ENCODE data around the gene MS4A18. TPM values are rescaled to one million over a fixed set of nuclear protein-coding genes. Genes with fewer than 3 reads are reported as not detected.

The MS4A18 gene
- total RNA-seq, 1 experiment from 2014 or later = not detected

GRCh38 chr11:60788401-60789125 lies 64.0 kb downstream of the MS4A18 start:
- Histone ChIP-seq H3K4me1 (replicated peaks; ENCODE audit: insufficient read depth) (no peaks in the 10 kb centered on the region), H4K20me1 (ENCODE audit: insufficient read depth) (no peaks in the 10 kb centered on the region), H3K4me3 (no peak overlapping the region), H3K27me3 (ENCODE audit: insufficient read depth, low read depth) (peaks cover 38% of the 10 kb centered on the region), H3K27ac (no peak overlapping the region), H3F3A (ENCODE audit: insufficient read depth, low read depth) (no peaks in the 10 kb centered on the region), H3K4me2 (no peak overlapping the region), H3K9me3 (ENCODE audit: insufficient read depth, low read depth) (no peaks in the 10 kb centered on the region), H3K79me2 (ENCODE audit: low read depth) (no peaks in the 10 kb centered on the region), H3K36me3 (ENCODE audit: low read depth) (no peaks in the 10 kb centered on the region), H2AFZ (no peak overlapping the region), H3K9me2 (ENCODE audit: insufficient read depth) (no peaks in the 10 kb centered on the region)
- no peak for TF ChIP-seq CTCF (conservative IDR thresholded peaks at IDR 0.05)
- TF ChIP-seq EZH2 (IDR thresholded peaks at IDR 0.05; ENCODE audit: low read depth) = no peak
- POLR2A ChIA-PET (ENCODE audit: unreplicated experiment) = no interaction called here
- intact Hi-C loops (cut with micrococcal nuclease; ENCODE audit: unreplicated experiment) = no loop called here
- DNase-seq = no peak
- CTCF ChIA-PET = interaction anchor here (0.6 kb wide), 1 partner anchor 1756 kb away, joined by 12 read pairs; no protein-coding TSS in a partner anchor
- no TSS peak for BruUV-seq (replicated peaks)

DNA sequence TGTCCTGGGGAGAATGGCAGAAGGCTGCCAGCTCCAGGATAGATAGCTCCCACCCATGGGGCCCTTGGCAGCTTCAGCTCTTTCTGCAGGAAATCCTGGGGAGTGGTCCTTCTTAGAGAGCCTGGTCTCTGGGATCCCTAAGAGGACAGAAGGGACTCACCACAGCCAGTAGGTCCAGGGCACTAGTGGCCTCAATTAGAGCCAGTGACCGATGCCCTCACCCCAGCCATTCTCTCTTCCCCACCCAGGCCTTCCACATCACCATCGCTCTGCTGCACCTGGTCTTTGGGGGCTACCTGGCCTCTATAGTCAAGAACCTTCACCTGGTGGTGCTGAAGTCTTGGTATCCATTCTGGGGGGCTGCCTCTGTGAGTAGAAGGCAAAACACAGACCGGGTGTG lies 66.2 kb downstream of the MS4A18 start:
- H2AFZ ChIP-seq = no peak overlapping the region
- H3F3A ChIP-seq (ENCODE audit: insufficient read depth, low read depth) = no peaks in the 10 kb centered on the region
- H3K4me1 ChIP-seq (replicated peaks; ENCODE audit: insufficient read depth) = no peaks in the 10 kb centered on the region
- no peak overlapping the region for H3K4me3 ChIP-seq
- no peaks in the 10 kb centered on the region for H4K20me1 ChIP-seq (ENCODE audit: insufficient read depth)
- H3K4me2 ChIP-seq = no peak overlapping the region
- TF ChIP-seq EZH2 (IDR thresholded peaks at IDR 0.05; ENCODE audit: low read depth) (no peak), CTCF (conservative IDR thresholded peaks at IDR 0.05) (no peak)
- H3K9me2 ChIP-seq (ENCODE audit: insufficient read depth) = no peaks in the 10 kb centered on the region
- ChIA-PET POLR2A (ENCODE audit: unreplicated experiment) (no interaction called here), CTCF (no interaction called here)
- H3K27ac ChIP-seq = no peak overlapping the region
- H3K79me2 ChIP-seq (ENCODE audit: low read depth) = no peaks in the 10 kb centered on the region
- no peaks in the 10 kb centered on the region for H3K9me3 ChIP-seq (ENCODE audit: insufficient read depth, low read depth)
- no TSS peak for BruUV-seq (replicated peaks)
- peaks cover 50% of the 10 kb centered on the region for H3K27me3 ChIP-seq (ENCODE audit: insufficient read depth, low read depth)
- intact Hi-C loops (cut with micrococcal nuclease; ENCODE audit: unreplicated experiment) = no loop called here
- H3K36me3 ChIP-seq (ENCODE audit: low read depth) = no peaks in the 10 kb centered on the region
- no peak for DNase-seq

- no peaks in the 10 kb centered on the region for H3K9me3 ChIP-seq (ENCODE audit: insufficient read depth, low read depth)
- no peak overlapping the region for H3K4me3 ChIP-seq
- no peaks in the 10 kb centered on the region for H3K79me2 ChIP-seq (ENCODE audit: low read depth)
- POLR2A ChIA-PET (ENCODE audit: unreplicated experiment) = no interaction called here
- no peak overlapping the region for H3K27ac ChIP-seq
- H3K9me2 ChIP-seq (ENCODE audit: insufficient read depth) = no peaks in the 10 kb centered on the region
- H3K4me1 ChIP-seq (replicated peaks; ENCODE audit: insufficient read depth) = no peaks in the 10 kb centered on the region
- DNase-seq = no peak
- no TSS peak for BruUV-seq (replicated peaks)
- no peaks in the 10 kb centered on the region for H4K20me1 ChIP-seq (ENCODE audit: insufficient read depth)
- no peaks in the 10 kb centered on the region for H3K36me3 ChIP-seq (ENCODE audit: low read depth)
- H3F3A ChIP-seq (ENCODE audit: insufficient read depth, low read depth) = no peaks in the 10 kb centered on the region
- no peak overlapping the region for H2AFZ ChIP-seq
- intact Hi-C loops (cut with micrococcal nuclease; ENCODE audit: unreplicated experiment) = no loop called here
- TF ChIP-seq EZH2 (IDR thresholded peaks at IDR 0.05; ENCODE audit: low read depth) (no peak), CTCF (conservative IDR thresholded peaks at IDR 0.05) (no peak)
- peaks cover 56% of the 10 kb centered on the region for H3K27me3 ChIP-seq (ENCODE audit: insufficient read depth, low read depth)
- CTCF ChIA-PET = no interaction called here
- no peak overlapping the region for H3K4me2 ChIP-seq
Measured at GRCh38 chr11:60791153-60791933, 66.8 kb downstream of the MS4A18 start.
